Measurements from ENCODE around the gene ENOX2.

DNA sequence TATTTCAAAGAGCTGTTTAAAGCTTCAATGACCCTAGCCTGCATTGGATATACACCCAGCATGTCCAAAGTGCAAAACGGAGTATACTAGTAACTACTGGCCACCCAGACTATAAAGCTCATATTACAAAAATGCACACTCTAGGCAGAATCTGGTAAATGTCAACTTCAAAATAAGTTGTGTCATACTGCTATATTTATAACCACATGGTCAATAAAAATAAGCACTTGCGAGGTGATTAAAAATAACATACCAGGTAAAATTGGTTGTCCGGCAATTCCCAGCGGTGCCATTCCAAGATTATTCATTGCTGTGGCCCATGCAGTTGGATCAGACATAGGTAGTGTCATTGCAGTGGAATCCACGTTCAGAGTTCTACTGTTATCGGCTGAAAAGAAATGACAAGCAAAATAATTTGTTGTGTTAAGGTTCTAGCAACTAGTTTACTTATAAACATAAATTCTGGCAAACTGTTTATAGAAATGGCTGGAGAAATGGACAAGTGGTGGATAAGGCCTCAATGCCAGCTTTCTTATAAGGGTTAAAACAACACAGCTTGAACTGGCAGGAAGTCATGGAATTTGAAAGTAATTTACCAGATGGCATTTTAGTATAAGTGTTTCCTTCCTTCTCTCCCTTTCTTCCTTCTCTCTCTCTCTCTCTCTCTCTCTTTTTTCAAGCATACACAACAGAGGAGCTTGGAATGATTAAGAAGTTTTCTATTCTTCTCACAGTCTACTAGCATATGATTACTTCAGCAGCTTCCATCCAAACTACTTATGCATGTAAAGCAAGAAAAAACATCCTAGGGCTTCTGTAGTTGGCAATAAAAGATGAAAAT lies 199.9 kb downstream of the ENOX2 start:
- TF ChIP-seq, protein P1, sequence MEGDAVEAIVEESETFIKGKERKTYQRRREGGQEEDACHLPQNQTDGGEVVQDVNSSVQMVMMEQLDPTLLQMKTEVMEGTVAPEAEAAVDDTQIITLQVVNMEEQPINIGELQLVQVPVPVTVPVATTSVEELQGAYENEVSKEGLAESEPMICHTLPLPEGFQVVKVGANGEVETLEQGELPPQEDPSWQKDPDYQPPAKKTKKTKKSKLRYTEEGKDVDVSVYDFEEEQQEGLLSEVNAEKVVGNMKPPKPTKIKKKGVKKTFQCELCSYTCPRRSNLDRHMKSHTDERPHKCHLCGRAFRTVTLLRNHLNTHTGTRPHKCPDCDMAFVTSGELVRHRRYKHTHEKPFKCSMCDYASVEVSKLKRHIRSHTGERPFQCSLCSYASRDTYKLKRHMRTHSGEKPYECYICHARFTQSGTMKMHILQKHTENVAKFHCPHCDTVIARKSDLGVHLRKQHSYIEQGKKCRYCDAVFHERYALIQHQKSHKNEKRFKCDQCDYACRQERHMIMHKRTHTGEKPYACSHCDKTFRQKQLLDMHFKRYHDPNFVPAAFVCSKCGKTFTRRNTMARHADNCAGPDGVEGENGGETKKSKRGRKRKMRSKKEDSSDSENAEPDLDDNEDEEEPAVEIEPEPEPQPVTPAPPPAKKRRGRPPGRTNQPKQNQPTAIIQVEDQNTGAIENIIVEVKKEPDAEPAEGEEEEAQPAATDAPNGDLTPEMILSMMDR (IDR thresholded peaks at IDR 0.05): no peak
- no peak for TF ChIP-seq EZH2 (IDR thresholded peaks at IDR 0.05; ENCODE audit: borderline replicate concordance, insufficient read depth, low read depth, low read length, poor library complexity, severe bottlenecking)
